ENCODE measurements around the gene WDFY4. TPM values are rescaled to one million over a fixed set of nuclear protein-coding genes. Genes with fewer than 3 reads are reported as not detected.

The WDFY4 gene
- total and polyA plus RNA-seq, 9 of the 15 experiments (the other 6 are each of a cell fraction or from before 2014, with no cell fraction given) = 0.01 to 0.02 (median 0.01) TPM; not detected in 6

DNA sequence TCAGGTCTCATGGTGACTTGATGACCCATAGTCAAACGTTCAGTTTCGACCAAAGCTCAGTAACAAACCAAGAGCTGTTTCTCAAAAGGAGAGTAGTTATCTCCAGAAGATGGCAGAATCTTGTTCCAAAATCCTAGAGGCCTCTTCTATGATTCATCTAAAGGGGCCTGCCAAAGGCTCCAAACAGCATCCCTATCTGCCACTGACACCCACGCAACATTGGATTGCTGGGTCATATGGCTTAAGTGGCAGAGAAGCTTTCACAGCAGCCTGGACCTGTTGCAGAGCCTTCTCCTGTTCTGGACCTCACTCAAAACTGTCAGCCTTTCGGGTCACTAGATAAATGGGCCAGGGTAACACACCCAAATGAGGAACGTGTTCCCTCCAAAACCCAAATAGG lies 309.0 kb downstream of the WDFY4 start:
- POLR2A ChIA-PET = interaction anchor here (0.6 to 1.0 kb wide), 2 partner anchors 7 to 16 kb away, joined by 3 to 4 read pairs; no protein-coding TSS in a partner anchor
- WGBS (ENCODE audit: insufficient coverage, low coverage, missing lambda C conversion rate) = 1% methylated on average over 5 of the region's 5 CpGs
- H3K4me3 ChIP-seq = no peak overlapping the region
- FAIRE-seq = no peak
- H2AFZ ChIP-seq (ENCODE audit: low read depth, low read length) = no peak overlapping the region
- no peaks in the 10 kb centered on the region for H3K36me3 ChIP-seq (ENCODE audit: control insufficient read depth, insufficient read depth, low read length)
- TF ChIP-seq, protein P1, sequence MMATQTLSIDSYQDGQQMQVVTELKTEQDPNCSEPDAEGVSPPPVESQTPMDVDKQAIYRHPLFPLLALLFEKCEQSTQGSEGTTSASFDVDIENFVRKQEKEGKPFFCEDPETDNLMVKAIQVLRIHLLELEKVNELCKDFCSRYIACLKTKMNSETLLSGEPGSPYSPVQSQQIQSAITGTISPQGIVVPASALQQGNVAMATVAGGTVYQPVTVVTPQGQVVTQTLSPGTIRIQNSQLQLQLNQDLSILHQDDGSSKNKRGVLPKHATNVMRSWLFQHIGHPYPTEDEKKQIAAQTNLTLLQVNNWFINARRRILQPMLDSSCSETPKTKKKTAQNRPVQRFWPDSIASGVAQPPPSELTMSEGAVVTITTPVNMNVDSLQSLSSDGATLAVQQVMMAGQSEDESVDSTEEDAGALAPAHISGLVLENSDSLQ (IDR thresholded peaks at IDR 0.05) = no peak
- peak in 1 of 2 experiments; percentile 15; a peak in 1 of 4 replicates for TF ChIP-seq RAD21 (CRISPR knock-in tag; conservative IDR thresholded peaks at IDR 0.05 in 1 of 2, IDR thresholded peaks at IDR 0.05 in 1 of 2)
- no peak for TF ChIP-seq RAD51 (IDR thresholded peaks at IDR 0.05; ENCODE audit: borderline replicate concordance, low read depth)
- TF ChIP-seq, protein P2, sequence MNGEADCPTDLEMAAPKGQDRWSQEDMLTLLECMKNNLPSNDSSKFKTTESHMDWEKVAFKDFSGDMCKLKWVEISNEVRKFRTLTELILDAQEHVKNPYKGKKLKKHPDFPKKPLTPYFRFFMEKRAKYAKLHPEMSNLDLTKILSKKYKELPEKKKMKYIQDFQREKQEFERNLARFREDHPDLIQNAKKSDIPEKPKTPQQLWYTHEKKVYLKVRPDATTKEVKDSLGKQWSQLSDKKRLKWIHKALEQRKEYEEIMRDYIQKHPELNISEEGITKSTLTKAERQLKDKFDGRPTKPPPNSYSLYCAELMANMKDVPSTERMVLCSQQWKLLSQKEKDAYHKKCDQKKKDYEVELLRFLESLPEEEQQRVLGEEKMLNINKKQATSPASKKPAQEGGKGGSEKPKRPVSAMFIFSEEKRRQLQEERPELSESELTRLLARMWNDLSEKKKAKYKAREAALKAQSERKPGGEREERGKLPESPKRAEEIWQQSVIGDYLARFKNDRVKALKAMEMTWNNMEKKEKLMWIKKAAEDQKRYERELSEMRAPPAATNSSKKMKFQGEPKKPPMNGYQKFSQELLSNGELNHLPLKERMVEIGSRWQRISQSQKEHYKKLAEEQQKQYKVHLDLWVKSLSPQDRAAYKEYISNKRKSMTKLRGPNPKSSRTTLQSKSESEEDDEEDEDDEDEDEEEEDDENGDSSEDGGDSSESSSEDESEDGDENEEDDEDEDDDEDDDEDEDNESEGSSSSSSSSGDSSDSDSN (IDR thresholded peaks at IDR 0.05; ENCODE audit: borderline replicate concordance in 1 of 2, low read depth in 2 of 2, low read length in 2 of 2) = no peak
- TF ChIP-seq, protein P3, sequence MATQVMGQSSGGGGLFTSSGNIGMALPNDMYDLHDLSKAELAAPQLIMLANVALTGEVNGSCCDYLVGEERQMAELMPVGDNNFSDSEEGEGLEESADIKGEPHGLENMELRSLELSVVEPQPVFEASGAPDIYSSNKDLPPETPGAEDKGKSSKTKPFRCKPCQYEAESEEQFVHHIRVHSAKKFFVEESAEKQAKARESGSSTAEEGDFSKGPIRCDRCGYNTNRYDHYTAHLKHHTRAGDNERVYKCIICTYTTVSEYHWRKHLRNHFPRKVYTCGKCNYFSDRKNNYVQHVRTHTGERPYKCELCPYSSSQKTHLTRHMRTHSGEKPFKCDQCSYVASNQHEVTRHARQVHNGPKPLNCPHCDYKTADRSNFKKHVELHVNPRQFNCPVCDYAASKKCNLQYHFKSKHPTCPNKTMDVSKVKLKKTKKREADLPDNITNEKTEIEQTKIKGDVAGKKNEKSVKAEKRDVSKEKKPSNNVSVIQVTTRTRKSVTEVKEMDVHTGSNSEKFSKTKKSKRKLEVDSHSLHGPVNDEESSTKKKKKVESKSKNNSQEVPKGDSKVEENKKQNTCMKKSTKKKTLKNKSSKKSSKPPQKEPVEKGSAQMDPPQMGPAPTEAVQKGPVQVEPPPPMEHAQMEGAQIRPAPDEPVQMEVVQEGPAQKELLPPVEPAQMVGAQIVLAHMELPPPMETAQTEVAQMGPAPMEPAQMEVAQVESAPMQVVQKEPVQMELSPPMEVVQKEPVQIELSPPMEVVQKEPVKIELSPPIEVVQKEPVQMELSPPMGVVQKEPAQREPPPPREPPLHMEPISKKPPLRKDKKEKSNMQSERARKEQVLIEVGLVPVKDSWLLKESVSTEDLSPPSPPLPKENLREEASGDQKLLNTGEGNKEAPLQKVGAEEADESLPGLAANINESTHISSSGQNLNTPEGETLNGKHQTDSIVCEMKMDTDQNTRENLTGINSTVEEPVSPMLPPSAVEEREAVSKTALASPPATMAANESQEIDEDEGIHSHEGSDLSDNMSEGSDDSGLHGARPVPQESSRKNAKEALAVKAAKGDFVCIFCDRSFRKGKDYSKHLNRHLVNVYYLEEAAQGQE (IDR thresholded peaks at IDR 0.05; ENCODE audit: borderline replicate concordance) = no peak
- TF ChIP-seq, protein P3 (CRISPR knock-in tag; IDR thresholded peaks at IDR 0.05; ENCODE audit: low read depth) = no peak
- TF ChIP-seq GATA2 (CRISPR knock-in tag; IDR thresholded peaks at IDR 0.05) = no peak
- peak; percentile 82 for TF ChIP-seq EGR1 (conservative IDR thresholded peaks at IDR 0.05)
- no peak for TF ChIP-seq EHMT2 (IDR thresholded peaks at IDR 0.05)
- TF ChIP-seq FIP1L1 (IDR thresholded peaks at IDR 0.05; ENCODE audit: low read depth, low read length, poor library complexity, severe bottlenecking) = no peak
- ATAC-seq = no peak
- H3K9me3 ChIP-seq (replicated peaks; ENCODE audit: control insufficient read depth, insufficient read depth, low read depth, low read length) = no peaks in the 10 kb centered on the region
- CTCF ChIA-PET (ENCODE audit: low intra/inter-chr PET ratio) = no interaction called here
- DNase-seq (ENCODE audit: extremely low read depth in 1 of 4, low spot score in 3 of 4) = peak in 1 of 4 experiments; percentile 20
- BruUV-seq (replicated peaks) = no TSS peak
- no peaks in the 10 kb centered on the region for H3K79me2 ChIP-seq (ENCODE audit: control insufficient read depth, insufficient read depth, low read length)
- no peak overlapping the region for H3K27ac ChIP-seq (ENCODE audit: extremely low read depth, low read depth, low read length)
- no peaks in the 10 kb centered on the region for H4K20me1 ChIP-seq (replicated peaks; ENCODE audit: control insufficient read depth, insufficient read depth, low read length)
- in situ Hi-C loops (cut with MboI) (no loop called here), intact Hi-C loops (cut with micrococcal nuclease) (no loop called here)
- H3K9ac ChIP-seq (ENCODE audit: insufficient read depth in 1 of 2, low read depth in 2 of 2, low read length in 2 of 2) = no peak overlapping the region
- no peaks in the 10 kb centered on the region for H3K9me1 ChIP-seq (ENCODE audit: control insufficient read depth, insufficient read depth, low read length)
- H3K4me1 ChIP-seq (replicated peaks in 1 of 2; ENCODE audit: control insufficient read depth in 2 of 2, insufficient read depth in 2 of 2, low read length in 2 of 2) = no peaks in the 10 kb centered on the region
- no peak overlapping the region for H3K4me2 ChIP-seq (ENCODE audit: insufficient read depth, low read length)
- H3K27me3 ChIP-seq (ENCODE audit: control insufficient read depth in 2 of 2, insufficient read depth in 2 of 2, low read length in 2 of 2) = peaks cover 8 to 9% of the 10 kb centered on the region in 2 experiments; a peak in 3 of 5 replicates
